Mononuclear cell (primary cell): ENCODE results near the gene PPRC1. TPM values are rescaled to one million over a fixed set of nuclear protein-coding genes. Genes with fewer than 3 reads are reported as not detected.

Source experiments
- H3K27me3 ChIP-seq: 2 replicates; pipeline ENCODE4 v1.6.0; 2011; ENCODE audit warnings: low read length, control low read depth; ENCODE audit not compliant: insufficient read depth
- H3K4me1 ChIP-seq: 2 replicates; pipeline ENCODE4 v1.5.1; 2011; ENCODE audit warnings: mild to moderate bottlenecking, low read length, control low read depth; ENCODE audit not compliant: insufficient read depth
- H3K4me3 ChIP-seq: 2 replicates; pipeline ENCODE4 v1.5.1; 2011; ENCODE audit warnings: mild to moderate bottlenecking, low read length, moderate library complexity
- H3K9me3 ChIP-seq: 2 replicates; pipeline ENCODE4 v1.5.1; 2011; ENCODE audit warnings: low read depth, mild to moderate bottlenecking, control low read depth, low read length
- total RNA-seq: library from RNA; depleted of rRNA; stranded (reverse); fragments of >200 nt; gene quantifications from one replicate; pipeline ENCODE4 v1.2.3, GENCODE V29; 2012

PPRC1 gene
- total RNA-seq, 1 donor = 12.1 TPM

DNA sequence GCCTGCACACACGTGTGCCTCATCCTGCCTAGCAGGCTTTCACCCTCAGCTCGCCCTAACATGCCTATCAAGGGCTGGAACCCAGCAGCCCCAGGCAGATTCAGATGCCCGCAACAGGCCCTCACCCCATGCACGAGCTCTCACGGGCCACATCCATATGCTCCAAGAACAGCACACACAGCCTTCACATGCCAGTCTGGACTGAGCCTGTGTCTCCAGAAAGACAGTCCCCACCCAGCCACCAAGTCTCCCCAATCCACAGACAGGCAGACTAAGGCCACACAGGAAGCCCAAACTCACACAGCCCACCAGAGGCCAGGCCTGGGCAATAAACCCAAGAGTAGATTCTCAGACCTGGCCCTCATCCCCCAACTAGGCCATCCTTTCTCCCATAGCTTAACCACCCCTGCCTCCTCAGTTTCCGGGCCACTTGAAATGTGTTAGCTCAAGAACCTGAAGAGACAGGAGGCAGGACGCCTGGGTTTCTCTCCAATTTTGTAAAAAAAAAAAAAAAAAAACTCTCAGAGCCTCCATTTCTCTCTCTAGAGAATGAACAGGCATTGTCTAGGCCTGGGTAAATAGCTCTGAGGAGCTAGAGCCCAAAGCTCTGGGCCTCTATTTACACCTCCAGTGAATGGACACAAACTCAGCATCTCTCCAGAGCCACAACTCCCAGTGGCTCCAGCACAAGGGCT, 19.4 kb upstream of the PPRC1 start:
- H3K4me3 ChIP-seq = peak overlapping the region; percentile 39
- H3K9me3 ChIP-seq = no peaks in the 10 kb centered on the region
- H3K27me3 ChIP-seq = no peaks in the 10 kb centered on the region
- H3K4me1 ChIP-seq = peaks cover 59% of the 10 kb centered on the region

DNA sequence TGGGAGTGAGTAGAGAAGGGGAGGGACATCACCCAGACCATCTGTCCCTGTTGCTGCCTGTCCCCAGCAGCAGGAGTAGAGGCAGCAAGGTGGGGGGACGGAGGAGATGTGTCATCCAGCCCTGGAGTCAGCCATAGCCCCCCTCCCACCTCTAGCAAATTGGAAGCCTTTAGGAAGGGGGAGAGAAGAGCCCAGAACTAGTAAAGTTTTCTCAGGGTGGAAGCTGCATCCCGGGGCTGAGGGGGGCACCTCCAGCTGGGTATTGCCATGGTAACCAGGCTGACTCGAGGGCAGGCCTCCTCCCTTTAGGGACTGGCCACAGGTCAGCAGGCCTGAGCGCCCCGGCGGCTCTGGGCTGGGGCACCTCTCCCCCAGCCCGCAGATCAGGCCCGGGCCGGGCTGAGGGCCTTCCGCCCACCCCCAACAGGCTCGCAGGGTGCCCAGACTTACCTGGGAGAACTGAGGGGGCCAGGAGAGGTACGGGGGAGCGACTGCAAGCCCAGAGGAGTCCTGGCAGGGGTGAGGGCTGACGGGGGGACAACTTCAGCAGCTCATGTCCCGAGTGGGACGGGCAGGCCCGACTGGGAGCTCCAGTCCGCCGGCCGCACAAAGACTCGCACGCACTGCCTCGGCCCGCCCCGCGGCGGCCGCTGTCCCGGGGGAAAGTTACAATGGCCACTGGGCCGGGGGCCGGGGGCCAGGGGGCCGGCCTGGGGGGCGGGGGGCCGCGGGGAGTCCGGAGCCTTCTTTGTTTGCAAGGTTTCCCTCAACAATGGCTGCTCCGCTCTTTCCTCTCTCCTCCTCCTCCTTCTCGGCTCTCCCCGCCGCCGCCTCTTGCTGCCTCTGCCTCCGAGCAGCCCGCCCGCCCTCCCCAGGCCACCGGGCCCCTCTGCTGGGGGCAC, 18.6 kb upstream of the PPRC1 start:
- no peaks in the 10 kb centered on the region for H3K27me3 ChIP-seq
- peaks cover 67% of the 10 kb centered on the region for H3K4me1 ChIP-seq
- no peaks in the 10 kb centered on the region for H3K9me3 ChIP-seq
- peak overlapping the region; percentile 49 for H3K4me3 ChIP-seq

- Histone ChIP-seq H3K4me1 (peaks cover 70% of the 10 kb centered on the region), H3K4me3 (peak overlapping the region; percentile 49), H3K27me3 (no peaks in the 10 kb centered on the region), H3K9me3 (no peaks in the 10 kb centered on the region)
Observed at GRCh38 chr10:102114861-102115618, 17.8 kb upstream of the PPRC1 start.

DNA sequence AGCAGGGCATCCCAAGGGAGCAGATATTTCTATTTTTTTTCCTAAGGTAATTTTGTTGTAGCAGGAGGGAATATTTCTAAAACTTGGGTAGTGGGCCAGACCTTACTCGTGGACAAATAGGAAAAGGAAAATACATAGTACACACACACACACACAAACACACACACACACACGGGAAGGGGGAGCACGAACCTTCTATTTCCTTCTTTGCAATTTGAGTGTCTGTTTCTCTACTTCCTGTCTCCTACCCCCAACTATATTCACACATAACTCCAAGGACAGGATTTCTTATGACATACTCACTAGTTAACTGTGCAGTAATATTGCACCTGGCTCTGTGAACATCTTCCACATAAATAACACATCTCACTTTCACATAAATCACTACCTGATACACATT, 17.1 kb upstream of the PPRC1 start:
- no peaks in the 10 kb centered on the region for H3K27me3 ChIP-seq
- peak overlapping the region; percentile 49 for H3K4me3 ChIP-seq
- H3K9me3 ChIP-seq = no peaks in the 10 kb centered on the region
- peaks cover 72% of the 10 kb centered on the region for H3K4me1 ChIP-seq

GRCh38 chr10:102116656-102117055, 16.2 kb upstream of the PPRC1 start:
- peaks cover 81% of the 10 kb centered on the region for H3K4me1 ChIP-seq
- no peaks in the 10 kb centered on the region for H3K9me3 ChIP-seq
- no peaks in the 10 kb centered on the region for H3K27me3 ChIP-seq
- no peak overlapping the region for H3K4me3 ChIP-seq

DNA sequence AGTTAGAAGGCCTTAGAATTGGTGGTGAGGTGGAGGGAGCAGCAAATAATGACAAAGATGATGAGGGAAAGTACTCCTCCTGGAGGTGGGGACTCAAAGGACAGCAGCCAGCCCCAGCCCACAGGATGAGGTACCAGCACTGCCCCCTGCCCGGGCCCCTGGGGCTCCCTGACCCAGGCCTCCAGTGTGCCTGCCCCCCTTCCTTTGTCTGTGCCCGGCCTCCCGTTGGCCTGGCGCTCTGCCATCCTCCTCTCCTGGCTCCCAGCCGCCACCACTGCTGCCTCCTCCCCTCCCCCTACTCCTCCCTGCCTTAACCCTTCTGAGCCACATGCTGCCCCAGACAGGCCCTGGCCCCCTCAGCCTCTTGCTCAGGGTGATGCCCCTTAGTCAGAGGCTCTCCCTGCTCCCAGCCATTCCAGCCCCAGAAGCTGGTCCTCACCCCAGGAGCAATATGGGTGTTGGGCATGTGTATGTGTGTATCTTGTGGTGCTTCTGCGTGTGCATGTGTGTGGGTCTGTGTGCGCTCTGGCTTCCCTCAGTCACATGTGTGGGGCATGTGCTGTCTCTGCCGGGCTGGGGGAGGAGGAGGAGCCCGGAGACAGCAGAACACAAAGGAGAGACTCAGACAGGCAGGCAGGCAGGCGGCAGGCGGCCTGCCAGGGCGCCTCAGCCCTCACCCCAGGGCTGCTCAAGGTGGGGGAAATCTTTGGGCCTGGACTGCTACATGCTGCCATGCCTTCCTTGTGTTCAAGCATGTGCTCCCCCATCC, 15.3 kb upstream of the PPRC1 start:
- H3K27me3 ChIP-seq = no peaks in the 10 kb centered on the region
- H3K4me1 ChIP-seq = peaks cover 77% of the 10 kb centered on the region
- peak overlapping the region; percentile 3 for H3K4me3 ChIP-seq
- no peaks in the 10 kb centered on the region for H3K9me3 ChIP-seq

DNA sequence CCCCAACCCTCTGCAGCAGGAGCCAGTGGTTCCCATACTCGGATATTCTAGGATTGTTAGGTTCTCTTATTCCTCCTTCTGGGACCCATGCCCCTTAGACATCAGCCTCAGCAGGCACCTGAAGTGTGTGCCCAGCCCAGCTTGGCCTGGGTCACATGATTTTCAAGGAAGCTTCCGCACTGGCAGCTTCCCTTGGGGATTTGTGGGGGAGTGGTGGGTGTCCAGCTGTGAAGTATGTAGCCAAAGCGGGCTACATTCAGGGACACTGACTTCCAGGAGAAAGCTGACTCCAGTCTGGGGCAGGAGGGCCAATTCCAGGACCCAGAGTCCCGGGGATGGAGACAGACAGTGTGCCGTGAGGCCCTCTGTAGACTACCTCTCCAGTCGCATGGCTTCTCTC, 14.0 kb upstream of the PPRC1 start:
- no peaks in the 10 kb centered on the region for H3K27me3 ChIP-seq
- peak overlapping the region; percentile 79 for H3K4me3 ChIP-seq
- H3K9me3 ChIP-seq = no peaks in the 10 kb centered on the region
- peaks cover 64% of the 10 kb centered on the region for H3K4me1 ChIP-seq

- Histone ChIP-seq H3K9me3 (no peaks in the 10 kb centered on the region), H3K4me3 (peak overlapping the region; percentile 79), H3K4me1 (peaks cover 60% of the 10 kb centered on the region), H3K27me3 (no peaks in the 10 kb centered on the region)
Observed at GRCh38 chr10:102119417-102120141, 13.3 kb upstream of the PPRC1 start.

DNA sequence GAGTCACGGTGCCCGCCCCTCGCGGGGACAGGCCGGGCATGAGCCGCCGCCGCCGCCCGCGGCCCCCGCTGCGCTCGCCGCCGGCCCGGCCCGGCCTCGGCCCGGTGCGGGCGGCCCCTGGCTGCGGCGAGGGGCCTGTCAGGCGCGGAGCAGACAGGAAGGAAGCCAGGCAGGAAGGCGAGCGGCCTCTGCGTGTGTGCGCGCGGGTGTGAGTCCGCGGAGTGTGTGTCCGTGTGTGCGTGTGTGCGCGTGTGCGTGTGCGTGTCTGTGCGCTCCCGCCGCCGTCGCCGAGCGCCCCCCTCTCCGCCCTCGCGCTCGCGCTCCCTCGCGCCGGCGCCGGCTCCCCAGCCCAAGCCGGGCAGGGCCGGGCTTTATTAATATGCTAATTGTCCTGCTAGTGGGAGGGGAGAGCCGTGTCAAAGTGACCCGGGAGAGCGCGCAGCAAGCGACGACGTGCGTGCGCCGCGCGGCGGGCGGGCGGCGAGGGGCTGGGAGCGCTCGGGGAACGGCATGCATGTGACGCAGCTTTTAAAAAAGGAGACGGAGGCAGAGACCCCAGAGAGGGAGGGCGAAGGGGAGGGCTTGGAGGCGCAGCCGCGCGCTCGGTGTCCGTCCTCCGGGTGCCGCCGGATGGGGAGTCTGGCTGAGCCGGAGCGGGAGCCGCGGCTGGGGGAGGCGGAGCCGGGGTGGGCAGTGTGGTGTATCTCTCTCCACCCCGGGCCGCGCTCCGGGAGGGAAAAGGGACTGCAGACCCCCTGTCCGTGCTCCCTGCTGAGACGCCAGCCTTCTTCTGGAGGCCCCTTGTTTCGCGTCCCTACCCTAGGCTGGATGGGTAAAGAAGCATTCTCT, 12.5 kb upstream of the PPRC1 start, which contains the start of gene LDB1:
Gene LDB1, minus strand, starts transcription at position 227 of the 849 bp plus-strand sequence. CDS start 258 bp downstream, outside the sequence.
- Histone ChIP-seq H3K9me3 (no peaks in the 10 kb centered on the region), H3K4me3 (peak within 1 kb of the TSS; percentile 79), H3K4me1 (peaks cover 55% of the 10 kb centered on the region), H3K27me3 (no peaks in the 10 kb centered on the region)

DNA sequence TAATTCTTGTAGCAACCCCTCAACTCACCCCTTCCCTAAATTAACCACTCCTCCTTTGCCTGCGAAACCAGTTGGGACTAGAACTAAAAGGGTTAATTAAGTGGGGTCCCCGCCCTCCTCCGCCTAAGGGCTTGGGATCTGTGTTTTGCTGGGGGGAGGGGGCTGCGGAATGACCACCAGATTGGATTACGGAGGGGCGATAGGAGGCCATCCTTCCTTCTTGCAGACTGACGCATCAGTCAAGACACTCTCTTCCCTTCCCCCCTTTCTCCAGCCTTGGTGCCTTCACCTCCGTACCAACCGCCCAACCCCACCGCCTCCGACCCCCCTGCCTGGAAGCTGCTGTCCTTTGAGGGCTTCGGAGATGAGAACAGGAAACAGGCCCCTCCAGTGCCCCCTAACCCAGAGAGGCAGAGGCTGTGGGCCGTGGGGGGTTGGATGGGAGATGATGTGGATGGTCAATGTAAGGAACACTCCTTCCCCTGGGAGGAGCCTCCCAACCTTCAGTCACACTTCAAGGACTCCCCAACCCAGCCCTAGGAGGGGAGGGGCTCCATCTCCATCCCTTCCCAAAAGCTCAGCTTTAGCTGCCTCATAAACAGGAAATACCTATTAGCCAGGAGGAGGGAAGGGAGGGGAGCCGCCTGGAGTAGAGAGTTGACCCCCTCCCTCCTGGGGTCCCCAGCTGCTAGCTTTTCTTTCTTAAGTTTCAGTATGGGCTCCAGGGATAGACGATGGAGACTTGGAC, 11.7 kb upstream of the PPRC1 start:
- H3K4me3 ChIP-seq = peak overlapping the region; percentile 79
- peaks cover 47% of the 10 kb centered on the region for H3K4me1 ChIP-seq
- H3K27me3 ChIP-seq = no peaks in the 10 kb centered on the region
- H3K9me3 ChIP-seq = no peaks in the 10 kb centered on the region

GRCh38 chr10:102121739-102122372, 11.0 kb upstream of the PPRC1 start:
- no peak overlapping the region for H3K4me3 ChIP-seq
- H3K4me1 ChIP-seq = peaks cover 40% of the 10 kb centered on the region
- no peaks in the 10 kb centered on the region for H3K27me3 ChIP-seq
- no peaks in the 10 kb centered on the region for H3K9me3 ChIP-seq

DNA sequence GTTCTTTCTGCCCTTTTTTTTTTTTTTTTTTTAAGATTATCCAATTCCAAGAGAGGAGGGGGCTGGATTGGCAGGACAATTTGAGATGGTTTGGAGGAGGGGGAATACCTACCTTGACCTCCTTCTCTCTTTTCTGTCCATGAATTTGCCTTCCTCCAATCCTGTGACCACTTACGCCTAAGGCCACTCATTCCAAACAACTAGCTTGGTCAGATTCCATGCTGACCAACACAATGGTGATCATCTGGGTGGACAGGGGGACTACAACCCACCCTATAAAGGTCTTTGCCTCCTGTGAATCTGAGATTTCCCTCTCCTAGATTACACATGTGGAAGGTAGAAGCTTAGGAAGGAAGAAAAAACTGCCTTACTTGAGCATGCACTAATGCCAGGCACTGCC, 10.4 kb upstream of the PPRC1 start:
- peaks cover 34% of the 10 kb centered on the region for H3K4me1 ChIP-seq

More for the DNA sequence above, 10.4 kb upstream of the PPRC1 start:
- no peaks in the 10 kb centered on the region for H3K27me3 ChIP-seq
- no peak overlapping the region for H3K4me3 ChIP-seq
- no peaks in the 10 kb centered on the region for H3K9me3 ChIP-seq
